AG08396 (cell line): Measurements from ENCODE around the gene ATF1.
"Not testable (repeated sequence)": the region's sequence is repeated elsewhere in the genome, so short reads cannot be mapped to it uniquely, and the experiment has no call there.

Source experiments
- DNase-seq: peaks from one replicate; pipeline ENCODE4 v3.0.0; 2012; ENCODE audit warnings: low spot score, mixed read lengths

Gene ATF1

DNA sequence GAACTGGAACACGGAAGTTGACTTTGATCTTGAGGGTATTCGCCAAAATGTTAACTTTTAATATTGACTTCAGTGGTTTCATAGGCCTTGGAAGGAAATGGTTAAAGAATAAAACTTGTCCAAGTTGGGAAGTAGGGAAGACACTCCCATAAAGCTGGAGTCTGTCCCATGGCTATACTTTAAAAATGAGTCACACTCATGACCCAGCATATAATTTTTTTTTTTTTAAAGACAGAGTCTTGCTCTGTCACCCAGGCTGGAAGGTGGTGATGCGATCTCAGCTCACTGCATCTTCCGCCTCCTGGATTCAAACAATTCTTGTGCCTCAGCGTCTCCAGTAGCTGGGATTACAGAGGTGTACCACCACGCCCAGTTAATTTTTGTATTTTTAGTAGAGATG is 98.4 kb downstream of the ATF1 start:
- peak; percentile 45 for DNase-seq

DNA sequence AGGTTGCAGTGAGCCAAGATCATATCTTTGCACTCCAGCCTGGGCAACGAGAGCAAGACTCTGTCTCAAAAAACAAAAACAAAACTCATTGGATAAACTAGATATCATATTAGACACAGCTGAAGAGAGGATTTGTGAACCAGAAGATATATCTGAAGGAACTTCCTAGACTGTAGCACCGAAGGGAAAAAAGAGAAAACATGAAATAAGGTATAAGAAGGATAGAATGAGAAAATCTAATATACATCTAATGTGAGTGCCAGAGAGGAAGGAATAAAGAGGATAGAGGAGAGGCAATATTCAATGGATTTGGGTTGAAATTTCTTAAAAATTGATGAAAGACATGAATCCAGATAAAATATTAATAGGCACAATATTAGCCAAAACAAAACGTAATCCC is 101.4 kb downstream of the ATF1 start:
- no peak for DNase-seq

DNA sequence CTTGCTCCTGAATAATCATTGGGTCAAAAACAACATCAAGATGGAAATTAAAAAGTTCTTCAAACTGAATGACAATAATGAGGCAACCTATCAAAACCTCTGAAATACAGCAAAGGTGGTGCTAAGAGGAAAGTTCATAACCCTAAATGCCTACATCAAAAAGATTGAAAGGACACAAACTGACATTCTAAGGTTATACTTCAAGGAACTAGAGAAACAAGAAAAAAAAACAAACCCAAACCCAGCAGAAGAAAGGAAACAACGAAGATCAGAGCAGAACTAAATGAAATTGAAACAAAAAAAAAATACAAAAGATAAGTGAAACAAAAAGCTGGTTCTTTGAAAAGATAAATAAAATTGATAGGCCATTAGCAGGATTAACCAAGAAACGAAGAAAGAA is 105.0 kb downstream of the ATF1 start:
- not testable (repeated sequence) for DNase-seq
